GM10248 (cell line): ENCODE results near the gene CDRT4.
"Not testable (repeated sequence)": the region's sequence is repeated elsewhere in the genome, so short reads cannot be mapped to it uniquely, and the experiment has no call there.

Source experiments
- CTCF ChIA-PET: fragments of 300-600 bp; sonication (Branson Sonifier 250); formaldehyde crosslinking; extraction: SDS; loops from one replicate; lab custom pipeline; 2021; ENCODE audit warnings: antibody characterized with exemption; lab: Yijun Ruan, JAX
- POLR2A ChIA-PET: fragments of 350-650 bp; sonication (Branson Sonifier 250); formaldehyde crosslinking; extraction: SDS; loops from one replicate; lab custom pipeline; 2020; ENCODE audit warnings: antibody characterized with exemption; lab: Yijun Ruan, JAX
- DNase-seq: peaks from one replicate; pipeline ENCODE4 v3.0.0; 2012; ENCODE audit errors: extremely low spot score
- TF ChIP-seq, protein P1 (sequence below): IDR thresholded peaks from 2 replicates; pipeline ENCODE4 v1.5.1; 2012; ENCODE audit warnings: mild to moderate bottlenecking, low read depth; ENCODE audit errors: extremely low read depth, missing control alignments, control extremely low read depth

CDRT4 gene

DNA sequence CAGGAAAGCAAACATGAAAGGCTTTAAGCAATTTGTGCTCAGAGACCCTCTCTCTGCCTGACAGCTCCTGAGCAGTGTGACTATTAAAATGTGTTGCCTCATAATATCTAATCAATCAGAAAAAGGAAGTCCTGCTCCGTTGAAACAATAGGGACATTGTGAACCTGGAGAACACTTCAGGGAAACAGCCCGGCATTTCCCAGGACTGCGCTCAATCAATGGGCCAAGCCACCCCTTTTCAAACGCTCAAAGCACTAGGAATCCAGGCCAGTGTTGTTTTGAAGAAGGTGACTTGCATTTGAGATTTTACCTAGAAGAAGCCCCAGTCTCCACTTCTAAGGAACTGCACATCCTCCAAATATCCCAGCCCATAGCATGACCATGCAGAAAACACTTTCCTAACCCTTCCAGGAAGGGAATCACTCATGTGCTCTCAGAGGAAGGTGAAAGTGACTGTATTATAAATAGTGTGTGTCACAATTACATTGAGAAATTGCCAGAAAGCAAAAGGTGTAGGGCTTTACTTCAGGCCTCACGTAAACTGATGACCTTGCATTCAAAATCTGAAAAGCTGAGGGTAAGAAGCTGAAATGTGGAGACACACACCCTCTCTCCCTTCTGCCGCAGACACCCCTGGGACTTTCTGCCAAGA, 19.4 kb downstream of the CDRT4 start:
- TF ChIP-seq, protein P1, sequence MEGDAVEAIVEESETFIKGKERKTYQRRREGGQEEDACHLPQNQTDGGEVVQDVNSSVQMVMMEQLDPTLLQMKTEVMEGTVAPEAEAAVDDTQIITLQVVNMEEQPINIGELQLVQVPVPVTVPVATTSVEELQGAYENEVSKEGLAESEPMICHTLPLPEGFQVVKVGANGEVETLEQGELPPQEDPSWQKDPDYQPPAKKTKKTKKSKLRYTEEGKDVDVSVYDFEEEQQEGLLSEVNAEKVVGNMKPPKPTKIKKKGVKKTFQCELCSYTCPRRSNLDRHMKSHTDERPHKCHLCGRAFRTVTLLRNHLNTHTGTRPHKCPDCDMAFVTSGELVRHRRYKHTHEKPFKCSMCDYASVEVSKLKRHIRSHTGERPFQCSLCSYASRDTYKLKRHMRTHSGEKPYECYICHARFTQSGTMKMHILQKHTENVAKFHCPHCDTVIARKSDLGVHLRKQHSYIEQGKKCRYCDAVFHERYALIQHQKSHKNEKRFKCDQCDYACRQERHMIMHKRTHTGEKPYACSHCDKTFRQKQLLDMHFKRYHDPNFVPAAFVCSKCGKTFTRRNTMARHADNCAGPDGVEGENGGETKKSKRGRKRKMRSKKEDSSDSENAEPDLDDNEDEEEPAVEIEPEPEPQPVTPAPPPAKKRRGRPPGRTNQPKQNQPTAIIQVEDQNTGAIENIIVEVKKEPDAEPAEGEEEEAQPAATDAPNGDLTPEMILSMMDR, result no peak
- POLR2A ChIA-PET, result no interaction called here
- DNase-seq, result no peak
- CTCF ChIA-PET, result no interaction called here

DNA sequence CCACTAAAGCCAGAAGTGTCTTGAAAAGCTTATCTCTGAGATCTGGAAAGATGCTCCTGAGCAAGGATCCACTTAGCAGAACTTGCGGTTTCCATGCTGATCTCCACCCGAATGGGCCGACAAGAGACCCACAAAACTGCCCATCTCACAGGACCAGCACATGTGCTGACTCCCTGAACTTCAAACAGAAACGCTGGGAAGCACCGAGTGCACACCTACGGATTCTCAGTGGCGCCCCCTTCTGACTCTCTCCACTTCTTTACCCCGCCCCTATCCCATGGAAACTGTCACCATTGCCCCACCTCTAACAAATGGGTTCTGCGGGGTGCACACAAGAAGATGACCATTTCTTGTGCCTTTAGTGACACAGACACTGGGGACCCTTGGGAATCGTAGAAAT, 21.4 kb downstream of the CDRT4 start:
- ChIA-PET CTCF (interaction anchor here (1.6 kb wide), 1 partner anchor 34 kb away, joined by 3 read pairs; no protein-coding TSS in a partner anchor), POLR2A (no interaction called here)
- TF ChIP-seq, protein P1, result no peak
- no peak for DNase-seq

DNA sequence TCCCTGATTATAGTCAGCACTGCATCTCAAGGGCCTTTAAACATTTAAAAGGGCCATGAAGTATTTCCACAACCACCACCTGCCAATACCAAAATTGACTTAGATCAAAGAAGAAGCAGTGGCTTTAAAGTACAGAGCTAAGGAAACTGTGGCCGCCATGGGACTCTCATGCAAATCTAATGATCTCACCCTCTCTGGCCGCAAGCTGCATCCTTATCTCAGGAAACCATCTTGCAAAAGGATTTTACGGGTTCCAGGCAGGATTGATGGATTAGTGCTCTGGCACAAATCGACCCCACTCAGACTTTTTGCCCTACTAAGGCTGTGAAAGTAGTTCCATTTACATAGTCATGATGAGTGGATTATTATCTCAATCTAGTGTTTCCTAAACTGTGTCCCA, 22.6 kb downstream of the CDRT4 start:
- DNase-seq, result no peak
- TF ChIP-seq, protein P1, result no peak
- POLR2A ChIA-PET, result no interaction called here
- CTCF ChIA-PET, result no interaction called here

DNA sequence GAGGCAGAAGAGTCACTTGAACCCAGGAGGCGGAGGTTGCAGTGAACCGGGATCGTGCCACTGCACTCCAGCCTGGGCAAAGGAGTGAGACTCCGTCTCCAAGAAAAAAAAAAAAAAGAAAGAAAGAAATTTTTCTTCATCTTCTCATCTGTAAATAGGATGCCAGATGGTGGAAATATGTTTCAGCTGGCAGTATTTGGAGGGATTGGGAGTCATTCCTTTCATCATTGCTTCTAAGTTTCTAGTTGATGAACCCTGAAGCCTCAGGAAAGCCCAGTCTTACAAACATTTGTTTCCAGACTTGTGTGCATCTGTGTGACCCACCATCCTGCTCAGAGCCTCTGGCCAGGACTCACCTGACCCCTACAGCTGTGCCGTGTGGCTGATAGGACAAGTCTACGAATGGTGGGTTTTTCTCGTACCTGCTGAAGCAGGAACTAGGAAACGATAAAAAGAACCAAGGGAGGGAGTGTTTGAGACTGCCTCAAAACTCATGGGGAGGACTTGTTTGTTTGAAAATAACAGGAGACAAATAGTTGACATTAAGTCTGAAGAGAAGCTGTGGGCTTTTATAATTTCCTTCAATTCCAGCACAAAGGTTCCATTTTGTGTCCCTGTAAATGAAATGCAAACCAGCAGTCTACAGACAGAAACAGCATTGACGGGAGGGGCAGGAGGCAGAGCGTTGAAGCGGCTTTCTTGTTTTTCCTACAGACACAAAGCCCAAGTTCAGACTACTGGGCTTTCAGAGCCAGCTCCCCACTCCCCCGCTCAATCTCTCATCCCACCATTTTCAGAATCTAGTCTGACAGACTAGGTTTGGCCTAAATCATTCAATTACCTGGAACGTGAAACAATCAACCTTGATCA, 24.9 kb downstream of the CDRT4 start:
- no peak for DNase-seq
- ChIA-PET CTCF (no interaction called here), POLR2A (no interaction called here)
- TF ChIP-seq, protein P1, result no peak

DNA sequence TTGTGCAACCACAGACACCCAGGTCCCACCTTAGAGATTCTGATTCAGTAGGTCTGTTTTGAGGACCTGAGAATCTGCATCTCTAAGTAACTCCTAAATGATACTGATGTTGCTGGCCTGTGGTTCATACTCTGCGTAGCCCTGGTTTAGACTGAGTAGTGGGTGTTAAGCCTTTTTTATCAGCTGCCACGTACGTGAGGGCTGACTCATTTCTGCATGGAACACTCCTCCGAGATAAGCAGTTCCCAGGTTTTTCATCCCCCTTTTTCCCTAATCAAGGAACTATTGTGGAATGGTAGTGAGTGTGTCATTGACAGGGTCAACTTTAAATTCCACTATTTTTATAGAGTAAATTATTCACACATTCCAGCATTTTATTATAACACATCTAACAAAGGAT, 26.1 kb downstream of the CDRT4 start:
- POLR2A ChIA-PET, result no interaction called here
- CTCF ChIA-PET, result no interaction called here

DNA sequence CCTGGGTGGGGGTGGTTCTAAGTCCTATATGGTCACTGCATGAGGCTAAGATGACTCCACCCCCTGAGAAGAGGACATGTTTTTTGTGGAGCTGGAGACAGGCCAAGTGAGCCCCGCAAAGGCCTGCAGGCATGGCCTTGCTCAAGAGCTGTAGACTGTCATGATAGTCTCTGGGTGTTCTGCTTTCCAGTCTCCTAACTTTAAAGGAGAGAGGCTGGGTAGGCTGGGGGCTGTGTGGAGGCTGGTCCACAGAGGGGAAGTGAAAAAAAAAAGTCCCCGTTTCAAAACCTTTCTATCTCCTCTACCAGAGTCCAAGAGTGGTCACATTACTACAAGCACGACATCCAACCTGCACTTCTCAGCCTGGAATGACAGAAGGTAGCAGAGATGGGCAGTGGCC, 27.1 kb downstream of the CDRT4 start:
- TF ChIP-seq, protein P1, result no peak
- ChIA-PET CTCF (no interaction called here), POLR2A (no interaction called here)
- no peak for DNase-seq

More for the DNA sequence above, 26.1 kb downstream of the CDRT4 start:
- TF ChIP-seq, protein P1, result no peak
- DNase-seq, result no peak

DNA sequence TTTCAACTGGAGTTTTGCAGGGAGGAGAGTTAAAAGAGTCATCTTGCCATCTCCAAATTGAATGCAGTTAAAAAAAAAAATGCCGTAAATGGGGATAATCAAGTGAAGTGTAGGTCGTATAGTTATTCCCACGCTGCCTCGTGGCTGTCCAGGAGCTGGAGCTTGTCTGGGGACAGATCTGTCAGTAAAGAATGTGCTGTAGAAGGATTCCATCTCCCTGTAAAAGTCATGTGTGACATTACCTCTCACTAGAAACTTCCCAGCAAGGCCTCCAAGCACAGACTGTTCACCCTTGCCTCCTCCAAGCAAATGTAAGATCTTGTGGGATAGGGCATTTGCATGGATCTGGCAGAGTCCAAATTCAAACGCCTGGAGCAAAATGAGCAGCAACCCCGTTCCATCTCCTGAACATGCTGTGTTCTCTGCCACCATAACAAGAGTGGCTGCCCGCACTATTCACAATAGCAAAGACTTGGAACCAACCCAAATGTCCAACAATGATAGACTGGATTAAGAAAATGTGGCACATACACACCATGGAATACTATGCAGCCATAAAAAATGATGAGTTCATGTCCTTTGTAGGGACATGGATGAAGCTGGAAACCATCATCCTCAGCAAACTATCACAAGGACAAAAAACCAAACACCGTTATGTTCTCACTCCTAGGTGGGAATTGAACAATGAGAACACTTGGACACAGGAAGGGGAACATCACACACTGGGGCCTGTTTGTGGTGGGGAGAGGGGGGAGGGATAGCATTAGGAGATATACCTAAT, 28.0 kb downstream of the CDRT4 start:
- CTCF ChIA-PET, POLR2A ChIA-PET, DNase-seq: not testable (repeated sequence)
